Upper lobe of left lung (tissue), 6 donors: ENCODE measurements around the gene KCNN4. TPM values are rescaled to one million over a fixed set of nuclear protein-coding genes. Genes with fewer than 3 reads are reported as not detected.

Experiments used
- ATAC-seq, 2 donors: fragments of 200-7000 bp; cut with Tn5 transposase; one replicate each; pipeline ENCODE4 v1.9.1; 2022; ENCODE audit warnings: mild to moderate bottlenecking in 2 of 2, moderate library complexity in 2 of 2; ENCODE audit not compliant: low FRiP score in 2 of 2
- DNase-seq, 2 donors: peaks; one replicate each; pipeline ENCODE4 v3.0.0-alpha.2; 2019 to 2020
- H3K27ac ChIP-seq, 4 donors: fragments of 200-600 bp; sonication (generic); one replicate each; pipeline ENCODE4 v1.5.1; 2016 to 2019
- H3K27me3 ChIP-seq, 4 donors: fragments of 200-600 bp; sonication (generic); one replicate each; pipeline ENCODE4 v1.5.1; 2017 to 2019
- H3K36me3 ChIP-seq, 4 donors: fragments of 200-600 bp; sonication (generic); one replicate each; pipeline ENCODE4 v1.5.1; 2016 to 2019
- H3K4me1 ChIP-seq, 4 donors: fragments of 200-600 bp; sonication (generic); one replicate each; pipeline ENCODE4 v1.5.1; 2018 to 2019
- H3K4me3 ChIP-seq, 4 donors: fragments of 200-600 bp; sonication (generic); one replicate each; pipeline ENCODE4 v1.5.1; 2017 to 2019; ENCODE audit warnings: mild to moderate bottlenecking in 2 of 4, moderate library complexity in 1 of 4
- H3K9me3 ChIP-seq, 4 donors: fragments of 200-600 bp; sonication (generic); one replicate each; pipeline ENCODE4 v1.5.1; 2018 to 2019
- CTCF ChIP-seq, 6 experiments: fragments of 450-650 bp in 4 of 6; fragments of 200-600 bp in 2 of 6; sonication (generic) in 2 of 6; IDR thresholded peaks; one replicate each; pipeline ENCODE4 v1.5.1; 2016 to 2019; ENCODE audit warnings: antibody characterized with exemption in 6 of 6
- EP300 ChIP-seq, 4 donors: sonication (generic); formaldehyde crosslinking; IDR thresholded peaks; one replicate each; pipeline ENCODE4 v1.5.1; 2017; ENCODE audit warnings: antibody characterized with exemption in 4 of 4, control low read depth in 2 of 4
- POLR2A ChIP-seq, 4 donors: fragments of 450-650 bp; IDR thresholded peaks; one replicate each; pipeline ENCODE4 v1.5.1; 2016 to 2017; ENCODE audit warnings: antibody characterized with exemption in 4 of 4, mild to moderate bottlenecking in 2 of 4
- POLR2AphosphoS5 ChIP-seq, 2 donors: sonication (generic); formaldehyde crosslinking; IDR thresholded peaks; one replicate each; pipeline ENCODE4 v1.5.1; 2017; ENCODE audit warnings: antibody characterized with exemption in 2 of 2
- WGBS, 2 donors: methylation state at CpG; one replicate each; pipeline ENCODE4 v1.1.5; 2017 to 2018; 5-methylcytosine and 5-hydroxymethylcytosine counted together
- total RNA-seq, 6 donors: library from RNA; depleted of rRNA in 4 of 6; stranded (reverse); fragments of >200 nt in 4 of 6; gene quantifications; one replicate each; pipeline versions ENCODE4 v1.1.0 to v1.2.1, GENCODE V29; 2016 to 2021
- donor health status: DM: no; HTN: no; CAD: no; lungs with moderate emphysema.
- donor health status: DM: no; HTN: yes; CAD: no; lungs with severe emphysema.

The KCNN4 gene
- total RNA-seq, 6 donors from 2014 or later: 4.7 to 43.0 (median 10.4) TPM

- no peak for DNase-seq
- Histone ChIP-seq H3K4me1 (peaks cover 23 to 42% (median 28%) of the 10 kb centered on the region in 4 donors), H3K27me3 (no peaks in the 10 kb centered on the region), H3K9me3 (no peaks in the 10 kb centered on the region), H3K27ac (peak overlapping the region; percentile 96 to 99 (median 98)), H3K4me3 (peak overlapping the region; percentile 62 to 81 (median 68)), H3K36me3 (peaks cover 3 to 20% (median 13%) of the 10 kb centered on the region in 4 donors)
- WGBS, 2 donors: 1 to 2% methylated on average over 7 to 11 of the region's 11 CpGs
- no peak for ATAC-seq
- TF ChIP-seq POLR2AphosphoS5 (IDR thresholded peaks at IDR 0.05) (no peak), EP300 (IDR thresholded peaks at IDR 0.05) (no peak), CTCF (IDR thresholded peaks at IDR 0.05) (no peak), POLR2A (IDR thresholded peaks at IDR 0.05) (no peak)
These were observed 26.6 kb downstream of the KCNN4 start for GRCh38 chr19:43754253-43754502.

GRCh38 chr19:43752287-43752875 lies 28.4 kb downstream of the KCNN4 start:
- peaks cover 23 to 42% (median 28%) of the 10 kb centered on the region in 4 donors for H3K4me1 ChIP-seq

GRCh38 chr19:43751466-43752220 lies 29.1 kb downstream of the KCNN4 start:
- Histone ChIP-seq H3K27me3 (no peaks in the 10 kb centered on the region), H3K9me3 (no peaks in the 10 kb centered on the region), H3K4me1 (peaks cover 23 to 42% (median 28%) of the 10 kb centered on the region in 4 donors), H3K36me3 (peaks cover 13 to 46% (median 35%) of the 10 kb centered on the region in 4 donors), H3K27ac (peak overlapping the region in 2 of 4 donors; percentile 27 to 98), H3K4me3 (no peak overlapping the region)
- ATAC-seq (no peak), DNase-seq (no peak)
- WGBS, 2 donors: 75 to 87% methylated on average over 4 of the region's 4 CpGs
- no peak for TF ChIP-seq EP300 (IDR thresholded peaks at IDR 0.05)
- TF ChIP-seq POLR2A (IDR thresholded peaks at IDR 0.05): no peak
- no peak for TF ChIP-seq CTCF (IDR thresholded peaks at IDR 0.05)
- no peak for TF ChIP-seq POLR2AphosphoS5 (IDR thresholded peaks at IDR 0.05)

More at GRCh38 chr19:43752287-43752875, 28.4 kb downstream of the KCNN4 start:
- 95 to 97% methylated on average over 6 of the region's 6 CpGs for WGBS, 2 donors
- ATAC-seq: no peak
- Histone ChIP-seq H3K36me3 (peaks cover 7 to 38% (median 28%) of the 10 kb centered on the region in 4 donors), H3K27me3 (no peaks in the 10 kb centered on the region), H3K27ac (peak overlapping the region in 2 of 4 donors; percentile 27 to 98), H3K4me3 (no peak overlapping the region), H3K9me3 (no peaks in the 10 kb centered on the region)
- TF ChIP-seq POLR2A (IDR thresholded peaks at IDR 0.05) (no peak), CTCF (IDR thresholded peaks at IDR 0.05) (no peak), POLR2AphosphoS5 (IDR thresholded peaks at IDR 0.05) (no peak), EP300 (IDR thresholded peaks at IDR 0.05) (no peak)
- no peak for DNase-seq

- DNase-seq (no peak), ATAC-seq (no peak)
- Histone ChIP-seq H3K27ac (no peak overlapping the region), H3K4me3 (no peak overlapping the region), H3K27me3 (no peaks in the 10 kb centered on the region), H3K4me1 (peaks cover 20 to 35% (median 22%) of the 10 kb centered on the region in 4 donors), H3K9me3 (no peaks in the 10 kb centered on the region), H3K36me3 (peaks cover 13 to 63% (median 47%) of the 10 kb centered on the region in 4 donors)
- WGBS, 2 donors: 95 to 100% methylated on average over 1 of the region's 1 CpG
- TF ChIP-seq POLR2AphosphoS5 (IDR thresholded peaks at IDR 0.05): no peak
- TF ChIP-seq CTCF (IDR thresholded peaks at IDR 0.05): no peak
- TF ChIP-seq POLR2A (IDR thresholded peaks at IDR 0.05): no peak
- TF ChIP-seq EP300 (IDR thresholded peaks at IDR 0.05): no peak
These were observed 30.9 kb downstream of the KCNN4 start for GRCh38 chr19:43749898-43750297.
